WTC11 (cell line): ENCODE measurements around the gene NGDN.

Experiments used
- FOXJ3 ChIP-seq: sonication (generic); formaldehyde crosslinking; IDR thresholded peaks from 2 replicates; pipeline ENCODE4 v1.9.0; 2021; ENCODE audit warnings: missing genetic modification reagents, mild to moderate bottlenecking, borderline replicate concordance
- GABPB1 ChIP-seq: sonication (generic); formaldehyde crosslinking; IDR thresholded peaks from 2 replicates; pipeline ENCODE4 v1.8.1; 2023; ENCODE audit warnings: mild to moderate bottlenecking, missing genetic modification reagents
- KAT7 ChIP-seq: sonication (generic); formaldehyde crosslinking; IDR thresholded peaks from 2 replicates; pipeline ENCODE4 v1.8.1; 2023; ENCODE audit warnings: missing genetic modification reagents, mild to moderate bottlenecking, borderline replicate concordance
- NFE2L1 ChIP-seq: sonication (generic); formaldehyde crosslinking; IDR thresholded peaks from 2 replicates; pipeline ENCODE4 v1.8.1; 2023; ENCODE audit warnings: missing genetic modification reagents
- NFYB ChIP-seq: sonication (generic); formaldehyde crosslinking; conservative IDR thresholded peaks from 2 replicates; pipeline ENCODE4 v1.8.0; 2022; ENCODE audit warnings: low read depth, missing genetic modification reagents
- TCF7 ChIP-seq: sonication (generic); formaldehyde crosslinking; IDR thresholded peaks from 2 replicates; pipeline ENCODE4 v1.8.0; 2022; ENCODE audit warnings: mild to moderate bottlenecking, low read depth, missing genetic modification reagents, moderate library complexity
- TP53 ChIP-seq: sonication (generic); formaldehyde crosslinking; IDR thresholded peaks from 2 replicates; pipeline ENCODE4 v1.8.1; 2023; ENCODE audit warnings: mild to moderate bottlenecking, missing genetic modification reagents
- ZNF121 ChIP-seq: sonication (generic); formaldehyde crosslinking; IDR thresholded peaks from 2 replicates; pipeline ENCODE4 v1.8.0; 2023; ENCODE audit warnings: missing genetic modification reagents
- ZNF232 ChIP-seq: sonication (generic); formaldehyde crosslinking; IDR thresholded peaks from 2 replicates; pipeline ENCODE4 v1.8.0; 2022; ENCODE audit warnings: mild to moderate bottlenecking, missing genetic modification reagents
- TF ChIP-seq, protein P1 (sequence below): sonication (generic); formaldehyde crosslinking; IDR thresholded peaks from 2 replicates; pipeline ENCODE4 v1.8.0; 2023; ENCODE audit warnings: missing genetic modification reagents, mild to moderate bottlenecking, borderline replicate concordance
- TF ChIP-seq, protein P2 (sequence below): sonication (generic); formaldehyde crosslinking; conservative IDR thresholded peaks from 2 replicates; pipeline ENCODE4 v1.8.1; 2022; ENCODE audit warnings: mild to moderate bottlenecking, missing genetic modification reagents
- TF ChIP-seq, protein P3 (sequence below): fragments of 200-600 bp; IDR thresholded peaks from 2 replicates; pipeline ENCODE4 v1.8.0; 2022; ENCODE audit warnings: antibody characterized with exemption
- TF ChIP-seq, protein P4 (sequence below): sonication (generic); formaldehyde crosslinking; IDR thresholded peaks from 2 replicates; pipeline ENCODE4 v1.8.1; 2023; ENCODE audit warnings: mild to moderate bottlenecking, missing genetic modification reagents
- TF ChIP-seq, protein P5 (sequence below): sonication (generic); formaldehyde crosslinking; IDR thresholded peaks from 2 replicates; pipeline ENCODE4 v1.8.1; 2022; ENCODE audit warnings: low read depth, missing genetic modification reagents, borderline replicate concordance

DNA sequence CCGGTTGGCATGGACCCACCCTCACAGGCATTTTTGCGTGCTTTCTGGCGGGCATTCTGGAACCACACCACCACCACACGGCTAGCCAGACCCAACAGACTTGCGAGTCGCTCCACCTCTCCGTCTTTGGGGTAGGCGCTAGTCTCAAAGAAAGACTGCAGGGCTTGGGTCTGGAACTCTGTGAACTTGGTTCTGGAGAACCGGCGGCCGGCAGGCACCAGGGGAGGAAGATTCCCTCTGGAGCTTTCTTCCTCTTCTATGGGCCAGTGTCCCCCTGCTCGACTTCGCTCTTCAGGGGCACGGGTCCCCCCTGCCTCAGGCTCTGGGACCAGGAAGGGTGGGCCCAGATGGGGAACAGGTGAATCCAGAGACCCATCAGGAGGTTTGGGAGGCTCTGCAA lies 55.5 kb downstream of the NGDN start:
- no peak for TF ChIP-seq GABPB1 (CRISPR knock-in tag)
- TF ChIP-seq, protein P1, sequence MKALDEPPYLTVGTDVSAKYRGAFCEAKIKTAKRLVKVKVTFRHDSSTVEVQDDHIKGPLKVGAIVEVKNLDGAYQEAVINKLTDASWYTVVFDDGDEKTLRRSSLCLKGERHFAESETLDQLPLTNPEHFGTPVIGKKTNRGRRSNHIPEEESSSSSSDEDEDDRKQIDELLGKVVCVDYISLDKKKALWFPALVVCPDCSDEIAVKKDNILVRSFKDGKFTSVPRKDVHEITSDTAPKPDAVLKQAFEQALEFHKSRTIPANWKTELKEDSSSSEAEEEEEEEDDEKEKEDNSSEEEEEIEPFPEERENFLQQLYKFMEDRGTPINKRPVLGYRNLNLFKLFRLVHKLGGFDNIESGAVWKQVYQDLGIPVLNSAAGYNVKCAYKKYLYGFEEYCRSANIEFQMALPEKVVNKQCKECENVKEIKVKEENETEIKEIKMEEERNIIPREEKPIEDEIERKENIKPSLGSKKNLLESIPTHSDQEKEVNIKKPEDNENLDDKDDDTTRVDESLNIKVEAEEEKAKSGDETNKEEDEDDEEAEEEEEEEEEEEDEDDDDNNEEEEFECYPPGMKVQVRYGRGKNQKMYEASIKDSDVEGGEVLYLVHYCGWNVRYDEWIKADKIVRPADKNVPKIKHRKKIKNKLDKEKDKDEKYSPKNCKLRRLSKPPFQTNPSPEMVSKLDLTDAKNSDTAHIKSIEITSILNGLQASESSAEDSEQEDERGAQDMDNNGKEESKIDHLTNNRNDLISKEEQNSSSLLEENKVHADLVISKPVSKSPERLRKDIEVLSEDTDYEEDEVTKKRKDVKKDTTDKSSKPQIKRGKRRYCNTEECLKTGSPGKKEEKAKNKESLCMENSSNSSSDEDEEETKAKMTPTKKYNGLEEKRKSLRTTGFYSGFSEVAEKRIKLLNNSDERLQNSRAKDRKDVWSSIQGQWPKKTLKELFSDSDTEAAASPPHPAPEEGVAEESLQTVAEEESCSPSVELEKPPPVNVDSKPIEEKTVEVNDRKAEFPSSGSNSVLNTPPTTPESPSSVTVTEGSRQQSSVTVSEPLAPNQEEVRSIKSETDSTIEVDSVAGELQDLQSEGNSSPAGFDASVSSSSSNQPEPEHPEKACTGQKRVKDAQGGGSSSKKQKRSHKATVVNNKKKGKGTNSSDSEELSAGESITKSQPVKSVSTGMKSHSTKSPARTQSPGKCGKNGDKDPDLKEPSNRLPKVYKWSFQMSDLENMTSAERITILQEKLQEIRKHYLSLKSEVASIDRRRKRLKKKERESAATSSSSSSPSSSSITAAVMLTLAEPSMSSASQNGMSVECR (CRISPR knock-in tag), result no peak
- TF ChIP-seq, protein P2, sequence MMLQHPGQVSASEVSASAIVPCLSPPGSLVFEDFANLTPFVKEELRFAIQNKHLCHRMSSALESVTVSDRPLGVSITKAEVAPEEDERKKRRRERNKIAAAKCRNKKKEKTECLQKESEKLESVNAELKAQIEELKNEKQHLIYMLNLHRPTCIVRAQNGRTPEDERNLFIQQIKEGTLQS (CRISPR knock-in tag), result no peak
- TF ChIP-seq, protein P3, sequence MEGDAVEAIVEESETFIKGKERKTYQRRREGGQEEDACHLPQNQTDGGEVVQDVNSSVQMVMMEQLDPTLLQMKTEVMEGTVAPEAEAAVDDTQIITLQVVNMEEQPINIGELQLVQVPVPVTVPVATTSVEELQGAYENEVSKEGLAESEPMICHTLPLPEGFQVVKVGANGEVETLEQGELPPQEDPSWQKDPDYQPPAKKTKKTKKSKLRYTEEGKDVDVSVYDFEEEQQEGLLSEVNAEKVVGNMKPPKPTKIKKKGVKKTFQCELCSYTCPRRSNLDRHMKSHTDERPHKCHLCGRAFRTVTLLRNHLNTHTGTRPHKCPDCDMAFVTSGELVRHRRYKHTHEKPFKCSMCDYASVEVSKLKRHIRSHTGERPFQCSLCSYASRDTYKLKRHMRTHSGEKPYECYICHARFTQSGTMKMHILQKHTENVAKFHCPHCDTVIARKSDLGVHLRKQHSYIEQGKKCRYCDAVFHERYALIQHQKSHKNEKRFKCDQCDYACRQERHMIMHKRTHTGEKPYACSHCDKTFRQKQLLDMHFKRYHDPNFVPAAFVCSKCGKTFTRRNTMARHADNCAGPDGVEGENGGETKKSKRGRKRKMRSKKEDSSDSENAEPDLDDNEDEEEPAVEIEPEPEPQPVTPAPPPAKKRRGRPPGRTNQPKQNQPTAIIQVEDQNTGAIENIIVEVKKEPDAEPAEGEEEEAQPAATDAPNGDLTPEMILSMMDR, result no peak
- TF ChIP-seq, protein P4, sequence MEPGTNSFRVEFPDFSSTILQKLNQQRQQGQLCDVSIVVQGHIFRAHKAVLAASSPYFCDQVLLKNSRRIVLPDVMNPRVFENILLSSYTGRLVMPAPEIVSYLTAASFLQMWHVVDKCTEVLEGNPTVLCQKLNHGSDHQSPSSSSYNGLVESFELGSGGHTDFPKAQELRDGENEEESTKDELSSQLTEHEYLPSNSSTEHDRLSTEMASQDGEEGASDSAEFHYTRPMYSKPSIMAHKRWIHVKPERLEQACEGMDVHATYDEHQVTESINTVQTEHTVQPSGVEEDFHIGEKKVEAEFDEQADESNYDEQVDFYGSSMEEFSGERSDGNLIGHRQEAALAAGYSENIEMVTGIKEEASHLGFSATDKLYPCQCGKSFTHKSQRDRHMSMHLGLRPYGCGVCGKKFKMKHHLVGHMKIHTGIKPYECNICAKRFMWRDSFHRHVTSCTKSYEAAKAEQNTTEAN (CRISPR knock-in tag), result no peak
- no peak for TF ChIP-seq FOXJ3 (CRISPR knock-in tag)
- TF ChIP-seq NFE2L1, result no peak
- TF ChIP-seq TCF7 (CRISPR knock-in tag), result no peak
- no peak for TF ChIP-seq ZNF121 (CRISPR knock-in tag)
- TF ChIP-seq TP53 (CRISPR knock-in tag), result no peak
- TF ChIP-seq, protein P5, sequence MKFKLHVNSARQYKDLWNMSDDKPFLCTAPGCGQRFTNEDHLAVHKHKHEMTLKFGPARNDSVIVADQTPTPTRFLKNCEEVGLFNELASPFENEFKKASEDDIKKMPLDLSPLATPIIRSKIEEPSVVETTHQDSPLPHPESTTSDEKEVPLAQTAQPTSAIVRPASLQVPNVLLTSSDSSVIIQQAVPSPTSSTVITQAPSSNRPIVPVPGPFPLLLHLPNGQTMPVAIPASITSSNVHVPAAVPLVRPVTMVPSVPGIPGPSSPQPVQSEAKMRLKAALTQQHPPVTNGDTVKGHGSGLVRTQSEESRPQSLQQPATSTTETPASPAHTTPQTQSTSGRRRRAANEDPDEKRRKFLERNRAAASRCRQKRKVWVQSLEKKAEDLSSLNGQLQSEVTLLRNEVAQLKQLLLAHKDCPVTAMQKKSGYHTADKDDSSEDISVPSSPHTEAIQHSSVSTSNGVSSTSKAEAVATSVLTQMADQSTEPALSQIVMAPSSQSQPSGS (CRISPR knock-in tag), result no peak
- TF ChIP-seq ZNF232 (CRISPR knock-in tag), result no peak
- no peak for TF ChIP-seq KAT7 (CRISPR knock-in tag)
- TF ChIP-seq NFYB (CRISPR knock-in tag), result no peak
